ENCODE results near the gene TMEM200C.

TMEM200C gene

GRCh38 chr18:5884375-5884774 lies 10.9 kb downstream of the TMEM200C start:
- TF ChIP-seq CTCF (conservative IDR thresholded peaks at IDR 0.05; ENCODE audit: control insufficient read depth, insufficient read depth, low read depth, low read length) = no peak
- no peak for DNase-seq (ENCODE audit: low read depth)
- no peak overlapping the region for H3K4me3 ChIP-seq (ENCODE audit: control insufficient read depth, low read depth, low read length)

- H3K4me3 ChIP-seq (ENCODE audit: control insufficient read depth, low read depth, low read length) = no peak overlapping the region
- DNase-seq (ENCODE audit: low read depth) = peak; percentile 61
- TF ChIP-seq CTCF (conservative IDR thresholded peaks at IDR 0.05; ENCODE audit: control insufficient read depth, insufficient read depth, low read depth, low read length) = peak; percentile 86
Observed at GRCh38 chr18:5879479-5879882, 15.8 kb downstream of the TMEM200C start.

GRCh38 chr18:5876891-5877290 lies 18.4 kb downstream of the TMEM200C start:
- no peak overlapping the region for H3K4me3 ChIP-seq (ENCODE audit: control insufficient read depth, low read depth, low read length)
- TF ChIP-seq CTCF (conservative IDR thresholded peaks at IDR 0.05; ENCODE audit: control insufficient read depth, insufficient read depth, low read depth, low read length) = no peak
- no peak for DNase-seq (ENCODE audit: low read depth)

GRCh38 chr18:5874336-5874735 lies 21.0 kb downstream of the TMEM200C start:
- H3K4me3 ChIP-seq (ENCODE audit: control insufficient read depth, low read depth, low read length) = no peak overlapping the region
- TF ChIP-seq CTCF (conservative IDR thresholded peaks at IDR 0.05; ENCODE audit: control insufficient read depth, insufficient read depth, low read depth, low read length) = no peak
- no peak for DNase-seq (ENCODE audit: low read depth)

GRCh38 chr18:5872886-5873285 lies 22.4 kb downstream of the TMEM200C start:
- DNase-seq (ENCODE audit: low read depth) = no peak
- no peak for TF ChIP-seq CTCF (conservative IDR thresholded peaks at IDR 0.05; ENCODE audit: control insufficient read depth, insufficient read depth, low read depth, low read length)
- no peak overlapping the region for H3K4me3 ChIP-seq (ENCODE audit: control insufficient read depth, low read depth, low read length)

- no peak for DNase-seq (ENCODE audit: low read depth)
- TF ChIP-seq CTCF (conservative IDR thresholded peaks at IDR 0.05; ENCODE audit: control insufficient read depth, insufficient read depth, low read depth, low read length) = no peak
Observed at GRCh38 chr18:5871426-5871825, 23.9 kb downstream of the TMEM200C start.

GRCh38 chr18:5868218-5868854 lies 27.0 kb downstream of the TMEM200C start:
- DNase-seq (ENCODE audit: low read depth) = peak; percentile 89
- no peak overlapping the region for H3K4me3 ChIP-seq (ENCODE audit: control insufficient read depth, low read depth, low read length)
- peak; percentile 85 for TF ChIP-seq CTCF (conservative IDR thresholded peaks at IDR 0.05; ENCODE audit: control insufficient read depth, insufficient read depth, low read depth, low read length)

More at GRCh38 chr18:5871426-5871825, 23.9 kb downstream of the TMEM200C start:
- no peak overlapping the region for H3K4me3 ChIP-seq (ENCODE audit: control insufficient read depth, low read depth, low read length)
